ENCODE data around the gene PLD2.
"Not testable (repeated sequence)": the region's sequence is repeated elsewhere in the genome, so short reads cannot be mapped to it uniquely, and the experiment has no call there.

Gene PLD2

DNA sequence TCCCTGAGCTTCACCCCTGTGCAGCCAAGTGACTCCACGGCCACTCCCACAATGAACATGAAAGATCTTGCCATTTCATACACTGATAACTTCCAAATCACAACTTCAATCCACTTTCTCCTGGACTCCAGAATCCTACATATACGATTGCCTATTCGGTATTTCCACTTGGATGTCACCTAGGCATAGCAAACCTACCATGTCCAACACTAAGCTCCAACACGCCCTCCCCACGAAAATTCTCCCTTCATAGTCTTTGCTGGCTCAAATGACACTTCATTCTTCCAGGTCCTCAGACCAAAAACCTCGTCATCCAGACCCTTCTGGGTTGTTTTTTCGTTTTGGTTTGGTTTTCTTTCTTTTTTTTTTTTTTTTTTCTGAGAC lies 16.3 kb upstream of the PLD2 start:
- no peak for DNase-seq (ENCODE audit: low spot score)

DNA sequence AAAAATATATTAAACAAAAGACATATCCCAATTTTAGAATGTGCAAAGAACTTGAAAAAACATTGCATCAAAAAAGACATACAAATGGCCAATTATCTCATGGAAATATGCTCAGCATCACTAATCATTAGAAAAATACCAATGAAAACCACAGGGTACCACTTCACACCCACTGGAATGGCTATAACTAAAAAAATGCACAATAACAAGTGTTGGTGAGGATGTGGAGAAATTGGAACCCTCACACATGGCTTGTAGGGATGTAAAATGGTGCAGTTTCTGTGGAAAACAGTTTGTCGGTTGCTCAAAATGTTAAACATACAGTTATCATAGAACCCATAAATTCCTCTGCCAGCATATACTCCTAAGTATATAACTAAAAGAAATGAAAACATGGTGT lies 11.8 kb upstream of the PLD2 start:
- DNase-seq (ENCODE audit: low spot score), result no peak

DNA sequence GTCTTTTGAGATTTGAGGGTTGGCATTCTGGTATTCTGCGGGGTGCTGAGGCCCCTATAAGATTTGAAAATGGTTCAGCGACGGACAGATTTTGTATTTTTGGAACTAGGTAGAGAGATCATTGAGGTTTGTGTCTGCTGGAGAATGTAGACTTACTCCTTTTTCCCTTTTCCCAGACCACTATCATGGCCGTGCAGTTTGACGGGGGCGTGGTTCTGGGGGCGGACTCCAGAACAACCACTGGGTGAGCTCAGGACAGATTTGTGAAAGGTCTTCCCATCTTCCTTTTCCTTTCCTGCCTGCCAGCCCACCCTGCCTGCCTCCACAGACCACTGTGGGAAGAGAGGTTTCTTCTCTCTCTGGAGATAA lies 10.4 kb upstream of the PLD2 start:
- DNase-seq (ENCODE audit: low spot score), result no peak

DNA sequence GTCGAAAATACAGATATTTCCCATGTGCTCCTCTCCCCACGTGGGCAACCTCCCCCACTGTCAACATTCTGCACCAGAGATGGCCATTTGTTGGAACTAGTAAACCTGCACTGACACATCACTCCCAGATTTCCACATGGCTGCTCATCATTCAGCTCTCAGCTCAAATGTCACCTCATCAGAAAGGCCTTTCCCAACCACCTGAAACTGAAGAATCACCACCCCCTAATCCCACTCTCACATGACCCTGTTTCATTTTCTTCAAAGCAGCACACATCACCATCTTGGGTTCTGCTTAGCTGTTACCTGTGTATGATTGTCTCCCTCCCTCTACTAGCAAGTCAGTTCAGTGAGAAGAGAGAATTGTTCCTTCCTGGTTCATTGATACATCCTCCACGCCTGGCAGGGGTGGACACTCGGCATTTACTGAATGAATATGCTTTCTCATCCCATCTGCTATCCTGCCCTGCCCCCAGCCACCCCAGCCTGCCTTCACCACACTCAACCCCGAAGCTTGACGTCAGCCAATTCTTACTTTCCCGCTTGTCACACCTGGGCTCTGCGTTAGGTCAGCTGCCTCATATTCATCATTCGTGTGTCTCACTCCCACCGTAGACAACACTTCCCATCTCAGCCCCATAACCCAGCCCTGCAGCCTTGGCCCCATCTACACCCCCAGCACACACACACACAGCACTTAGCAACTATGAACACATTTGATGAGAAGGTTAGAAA lies 6.3 kb upstream of the PLD2 start:
- DNase-seq (ENCODE audit: low spot score), result no peak

DNA sequence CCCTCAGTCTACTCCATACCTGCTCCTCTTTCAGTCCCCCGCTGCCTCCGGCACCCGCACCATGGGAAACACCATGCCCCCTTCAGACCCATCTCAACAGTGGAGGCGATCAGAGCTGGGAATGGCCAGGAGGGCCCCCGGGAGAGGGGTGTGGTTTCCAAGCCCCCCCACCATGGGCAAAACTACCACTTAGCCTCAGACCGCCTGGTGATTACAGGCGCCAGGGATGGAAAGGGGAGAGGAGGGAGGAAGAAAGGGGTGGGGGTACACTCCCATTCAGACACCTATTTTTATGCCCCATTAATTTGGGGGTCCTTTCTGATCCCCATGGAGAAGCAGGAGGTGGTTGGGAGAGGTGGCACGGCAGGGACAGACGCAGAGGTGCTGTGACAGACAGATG lies 4.7 kb upstream of the PLD2 start, which contains the start of gene C17orf114:
Gene C17orf114 (minus strand): TSS at position 101 of the 400 bp plus-strand sequence.
- DNase-seq (ENCODE audit: low spot score), result no peak

DNA sequence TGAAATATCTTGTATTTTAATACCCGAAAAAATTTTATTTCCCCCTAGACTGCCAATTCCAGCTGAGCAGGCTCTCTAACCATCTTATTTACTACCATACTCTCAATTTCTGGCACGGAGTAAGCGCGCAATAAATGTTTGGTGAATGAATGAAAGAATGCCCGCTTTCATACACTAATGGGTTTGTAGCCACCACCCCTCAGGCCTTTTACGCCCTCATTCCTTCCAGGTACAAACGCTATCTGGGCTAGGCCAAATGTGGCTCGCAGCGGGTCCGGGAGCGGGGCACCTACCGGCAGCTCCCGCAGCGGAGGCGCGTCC lies 536 bp upstream of the PLD2 start:
- DNase-seq (ENCODE audit: low spot score), result no peak

DNA sequence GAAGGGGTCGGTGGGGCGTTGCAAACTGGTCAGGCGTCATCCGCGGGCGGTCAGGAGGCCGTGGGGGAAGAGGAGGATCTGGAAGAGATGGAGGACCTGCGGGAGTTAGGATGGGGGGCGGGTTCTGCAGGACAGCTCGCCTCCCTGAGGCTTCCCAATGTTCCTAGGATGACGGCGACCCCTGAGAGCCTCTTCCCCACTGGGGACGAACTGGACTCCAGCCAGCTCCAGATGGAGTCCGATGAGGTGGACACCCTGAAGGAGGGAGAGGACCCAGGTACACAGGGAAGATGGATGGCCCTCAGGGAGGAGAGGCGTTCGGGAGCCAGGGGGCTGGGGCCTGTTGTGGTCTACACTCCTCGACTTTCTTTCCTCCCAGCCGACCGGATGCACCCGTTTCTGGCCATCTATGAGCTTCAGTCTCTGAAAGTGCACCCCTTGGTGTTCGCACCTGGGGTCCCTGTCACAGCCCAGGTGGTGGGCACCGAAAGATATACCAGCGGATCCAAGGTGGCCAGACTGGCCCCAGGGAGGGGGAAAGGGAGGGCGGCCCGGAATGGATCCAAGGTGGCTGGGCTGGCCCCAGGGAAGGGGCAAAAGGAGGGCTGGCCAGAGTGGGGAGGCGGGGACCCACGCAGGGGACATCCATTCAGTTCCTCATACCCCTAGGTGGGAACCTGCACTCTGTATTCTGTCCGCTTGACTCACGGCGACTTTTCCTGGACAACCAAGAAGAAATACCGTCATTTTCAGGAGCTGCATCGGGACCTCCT lies 839 bp downstream of the PLD2 start:
- no peak for DNase-seq (ENCODE audit: low spot score)

DNA sequence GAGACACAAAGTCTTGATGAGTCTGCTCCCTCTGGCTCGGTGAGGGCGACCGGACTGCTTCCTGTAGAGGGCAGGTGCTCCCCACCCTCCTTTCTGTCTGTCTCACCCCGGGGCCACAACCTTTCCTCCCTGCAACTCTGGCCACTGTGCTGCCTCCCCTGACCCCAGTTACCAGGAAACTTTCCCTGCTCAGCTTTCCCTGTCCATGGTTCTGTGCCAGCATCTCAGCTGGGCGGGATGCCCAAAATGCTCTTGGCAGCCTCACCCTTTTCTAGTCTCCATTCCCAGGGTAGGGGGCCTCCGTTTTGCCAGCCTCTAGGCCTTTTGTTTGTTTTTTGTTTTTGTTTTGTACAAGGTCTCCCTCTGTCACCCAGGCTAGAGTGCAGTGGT lies 1.4 kb downstream of the PLD2 start:
- peak; percentile 74 for DNase-seq (ENCODE audit: low spot score)

DNA sequence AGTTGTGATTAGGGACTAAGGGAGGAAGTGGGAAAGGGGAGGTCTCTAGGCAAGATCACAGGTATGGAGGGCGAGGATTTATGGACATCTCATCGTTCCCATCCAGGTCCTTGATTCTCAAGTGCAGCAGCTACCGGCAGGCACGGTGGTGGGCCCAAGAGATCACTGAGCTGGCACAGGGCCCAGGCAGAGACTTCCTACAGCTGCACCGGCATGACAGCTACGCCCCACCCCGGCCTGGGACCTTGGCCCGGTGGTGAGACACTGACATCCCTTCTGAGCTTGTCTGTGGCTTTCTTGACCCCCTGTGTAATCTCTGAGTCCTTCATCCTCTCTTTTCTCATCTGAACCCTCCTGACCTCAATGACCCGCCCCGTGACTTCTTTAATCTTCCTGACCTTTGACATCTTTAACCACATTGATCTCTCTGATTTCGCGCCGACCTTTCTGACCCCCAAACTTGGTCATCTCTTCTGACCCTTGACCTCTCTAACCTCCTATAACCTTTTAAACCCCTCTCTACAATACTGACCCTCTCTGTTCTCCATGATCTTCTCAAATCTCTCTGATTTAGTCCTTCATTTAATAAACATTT lies 3.8 kb downstream of the PLD2 start:
- DNase-seq (ENCODE audit: low spot score), result no peak

DNA sequence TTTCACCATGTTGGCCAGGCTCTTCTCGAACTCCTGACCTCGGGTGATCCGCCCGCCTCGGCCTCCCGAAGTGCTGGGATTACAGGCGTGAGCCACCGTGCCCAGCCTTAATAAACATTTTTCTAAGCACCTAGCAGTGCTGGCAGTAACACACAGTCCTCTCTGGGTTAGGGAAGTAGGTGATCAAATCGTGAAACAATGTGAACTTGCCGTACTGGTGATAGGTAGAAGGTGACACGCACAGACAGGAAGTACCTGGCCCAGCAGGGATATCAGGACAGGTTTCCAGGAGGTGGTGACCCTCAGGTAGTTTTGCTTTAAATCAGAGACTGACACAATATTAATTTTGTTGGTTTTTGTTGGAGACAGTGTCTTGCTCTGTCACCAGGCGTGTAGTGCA lies 4.5 kb downstream of the PLD2 start:
- no peak for DNase-seq (ENCODE audit: low spot score)

DNA sequence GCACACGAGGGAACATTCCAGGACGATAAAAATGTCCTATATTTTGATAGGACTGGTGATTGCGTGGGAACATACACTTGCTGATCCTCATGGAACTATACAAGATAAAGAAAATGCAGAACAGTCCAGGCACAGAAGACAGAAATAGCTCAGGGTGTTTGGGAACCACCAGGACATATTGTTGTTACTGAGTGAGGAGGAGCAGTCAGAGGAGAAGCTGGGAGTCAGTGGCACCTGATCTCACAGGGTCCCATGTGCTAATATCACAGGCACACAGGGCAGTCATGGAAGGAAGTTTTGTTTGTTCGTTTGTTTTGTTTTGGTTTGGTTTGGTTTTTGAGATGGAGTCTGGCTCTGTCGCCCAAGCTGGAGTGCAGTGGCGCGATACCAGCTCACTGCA lies 5.7 kb downstream of the PLD2 start:
- DNase-seq (ENCODE audit: low spot score), result no peak

DNA sequence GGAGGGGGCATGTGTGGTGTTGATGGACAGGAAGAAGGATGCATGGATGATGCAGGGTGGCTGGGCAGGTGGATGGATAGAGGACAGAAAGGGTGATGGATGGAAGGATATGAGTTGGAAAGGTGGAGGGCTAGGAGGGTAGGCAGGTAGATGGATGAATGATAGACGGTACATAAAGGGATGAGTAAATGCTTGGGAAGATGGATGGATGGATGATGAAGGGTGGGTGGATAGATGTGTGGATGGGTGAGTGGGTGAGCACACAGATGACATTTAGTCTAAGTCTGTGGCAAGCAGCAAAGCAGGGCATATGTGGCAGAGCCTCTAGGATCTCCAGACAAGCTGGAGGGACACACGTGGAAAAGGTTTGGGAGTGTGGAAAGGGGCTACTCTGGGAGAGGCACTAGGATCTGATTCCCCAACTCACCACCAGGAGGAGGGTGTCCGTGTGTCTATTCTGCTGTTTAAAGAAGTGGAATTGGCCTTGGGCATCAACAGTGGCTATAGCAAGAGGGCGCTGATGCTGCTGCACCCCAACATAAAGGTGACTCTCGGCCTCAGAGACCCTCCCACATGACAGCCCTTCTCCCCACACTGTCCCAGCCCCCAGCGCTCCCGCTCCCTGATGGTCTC lies 8.2 kb downstream of the PLD2 start:
- no peak for DNase-seq (ENCODE audit: low spot score)

DNA sequence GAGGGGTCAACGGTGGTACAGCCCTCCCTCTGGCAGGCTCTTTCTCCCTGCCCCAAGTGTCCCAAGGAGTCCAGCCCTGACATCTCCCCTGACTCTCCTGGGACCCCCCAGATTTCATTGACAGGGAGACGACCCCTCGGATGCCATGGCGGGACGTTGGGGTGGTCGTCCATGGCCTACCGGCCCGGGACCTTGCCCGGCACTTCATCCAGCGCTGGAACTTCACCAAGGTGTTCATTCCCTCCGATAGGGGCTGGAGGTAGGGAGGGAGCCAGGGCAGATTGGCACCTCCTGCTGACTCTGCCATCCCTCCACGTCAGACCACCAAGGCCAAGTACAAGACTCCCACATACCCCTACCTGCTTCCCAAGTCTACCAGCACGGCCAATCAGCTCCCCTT lies 9.9 kb downstream of the PLD2 start:
- no peak for DNase-seq (ENCODE audit: low spot score)

DNA sequence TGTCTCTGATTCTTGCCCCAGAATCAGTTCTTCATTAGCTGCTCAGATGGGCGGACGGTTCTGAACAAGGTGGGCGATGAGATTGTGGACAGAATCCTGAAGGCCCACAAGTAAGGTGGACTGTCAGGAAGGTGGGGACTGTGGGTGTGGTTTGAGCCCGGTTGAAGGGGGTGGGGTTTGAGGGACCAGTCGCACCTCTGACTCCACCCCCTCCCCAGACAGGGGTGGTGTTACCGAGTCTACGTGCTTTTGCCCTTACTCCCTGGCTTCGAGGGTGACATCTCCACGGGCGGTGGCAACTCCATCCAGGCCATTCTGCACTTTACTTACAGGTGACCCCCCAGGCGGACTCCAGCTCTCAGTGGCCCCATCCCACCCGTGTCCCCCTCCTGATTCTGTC lies 11.3 kb downstream of the PLD2 start:
- no peak for DNase-seq (ENCODE audit: low spot score)

DNA sequence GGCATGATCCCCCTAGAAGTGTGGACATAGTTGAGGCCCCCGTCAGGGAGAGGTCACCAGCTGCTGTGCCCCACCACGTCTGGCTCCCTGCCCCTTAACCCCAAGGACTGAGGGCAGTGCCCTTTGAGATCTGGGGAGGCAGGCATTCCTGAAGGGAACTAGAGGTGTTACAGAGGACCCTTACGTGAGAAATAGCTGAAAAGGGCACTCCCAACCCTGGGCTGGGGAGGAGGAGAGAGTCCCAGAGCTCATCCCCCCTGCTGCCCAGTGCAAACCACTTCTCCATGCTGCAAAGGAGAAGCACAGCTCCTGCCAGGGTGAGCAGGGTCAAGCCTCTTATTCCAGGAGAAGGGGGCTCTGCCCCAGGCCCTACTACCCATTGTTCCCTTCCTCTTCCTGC lies 15.9 kb downstream of the PLD2 start:
- no peak for DNase-seq (ENCODE audit: low spot score)

DNA sequence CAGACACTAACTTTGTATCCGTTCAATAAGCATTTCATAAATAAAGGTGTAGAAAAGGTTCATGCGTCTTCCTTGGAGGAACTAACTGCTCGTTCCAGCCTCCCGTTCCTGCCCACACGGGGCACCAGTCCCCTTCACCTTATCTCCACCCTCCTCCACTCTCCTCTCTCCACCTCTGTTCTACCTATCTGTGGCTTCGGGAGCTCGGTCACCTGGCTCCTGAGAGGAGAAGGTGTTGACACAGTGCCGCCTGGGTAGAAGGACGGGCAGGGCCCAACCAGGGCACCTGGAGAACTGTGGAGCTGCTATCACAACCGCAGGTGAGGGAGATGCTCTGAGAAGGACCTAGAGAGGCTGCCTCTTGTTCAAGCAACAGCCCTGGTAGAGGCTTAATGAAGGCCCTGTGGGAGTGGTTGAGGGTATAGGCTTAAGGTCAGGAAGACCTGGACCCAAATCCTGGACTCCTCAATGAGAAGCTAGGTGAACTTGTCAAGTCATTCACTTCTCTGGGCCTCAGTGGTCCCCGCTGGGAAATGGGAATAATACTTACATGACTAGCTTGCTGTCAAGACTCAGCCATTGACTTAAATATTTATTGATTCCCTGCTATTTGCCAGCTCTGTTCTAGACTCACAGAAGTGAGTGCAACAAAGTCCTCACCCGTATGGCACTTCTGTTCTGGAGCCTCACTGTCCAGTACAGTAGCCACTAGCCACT lies 16.6 kb downstream of the PLD2 start:
- no peak for DNase-seq (ENCODE audit: low spot score)

DNA sequence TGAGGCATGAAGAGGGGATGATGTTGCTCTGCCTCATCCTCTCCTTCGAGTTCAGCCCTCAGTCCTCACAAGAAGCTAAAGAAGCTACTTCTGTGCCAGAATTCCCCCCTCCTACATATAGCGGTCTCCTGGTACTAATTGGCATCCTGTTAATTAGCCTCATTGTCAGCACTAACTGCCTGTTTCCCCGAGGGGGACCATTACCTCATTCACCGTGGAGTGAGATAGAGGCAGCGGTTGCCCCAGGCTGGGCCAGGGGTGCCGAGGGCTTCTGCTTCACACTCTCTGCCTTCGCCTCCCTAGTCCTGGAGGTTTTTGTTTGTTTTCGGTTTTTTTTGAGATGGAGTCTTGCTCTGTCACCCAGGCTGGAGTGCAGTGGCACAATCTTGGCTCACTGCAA lies 20.4 kb downstream of the PLD2 start:
- DNase-seq (ENCODE audit: low spot score), result no peak

DNA sequence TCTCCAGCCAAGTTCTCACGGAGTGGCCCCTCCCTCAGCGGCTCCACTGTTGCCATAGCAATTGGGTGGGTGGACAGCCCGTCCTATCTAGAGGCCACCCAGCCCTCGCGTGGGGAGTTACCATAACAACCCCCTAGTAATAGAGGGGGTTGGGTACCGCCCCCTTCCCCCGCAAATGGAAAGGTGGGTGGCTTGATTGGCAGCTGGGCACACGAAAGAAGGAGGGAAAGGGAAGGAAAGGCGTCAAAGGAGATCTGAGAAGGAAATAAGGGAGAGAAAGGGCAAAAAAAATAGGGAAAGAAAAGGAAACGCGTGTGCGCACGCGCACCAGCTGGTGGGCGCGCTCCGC lies 25.9 kb downstream of the PLD2 start:
- DNase-seq (ENCODE audit: low spot score), result not testable (repeated sequence)

DNA sequence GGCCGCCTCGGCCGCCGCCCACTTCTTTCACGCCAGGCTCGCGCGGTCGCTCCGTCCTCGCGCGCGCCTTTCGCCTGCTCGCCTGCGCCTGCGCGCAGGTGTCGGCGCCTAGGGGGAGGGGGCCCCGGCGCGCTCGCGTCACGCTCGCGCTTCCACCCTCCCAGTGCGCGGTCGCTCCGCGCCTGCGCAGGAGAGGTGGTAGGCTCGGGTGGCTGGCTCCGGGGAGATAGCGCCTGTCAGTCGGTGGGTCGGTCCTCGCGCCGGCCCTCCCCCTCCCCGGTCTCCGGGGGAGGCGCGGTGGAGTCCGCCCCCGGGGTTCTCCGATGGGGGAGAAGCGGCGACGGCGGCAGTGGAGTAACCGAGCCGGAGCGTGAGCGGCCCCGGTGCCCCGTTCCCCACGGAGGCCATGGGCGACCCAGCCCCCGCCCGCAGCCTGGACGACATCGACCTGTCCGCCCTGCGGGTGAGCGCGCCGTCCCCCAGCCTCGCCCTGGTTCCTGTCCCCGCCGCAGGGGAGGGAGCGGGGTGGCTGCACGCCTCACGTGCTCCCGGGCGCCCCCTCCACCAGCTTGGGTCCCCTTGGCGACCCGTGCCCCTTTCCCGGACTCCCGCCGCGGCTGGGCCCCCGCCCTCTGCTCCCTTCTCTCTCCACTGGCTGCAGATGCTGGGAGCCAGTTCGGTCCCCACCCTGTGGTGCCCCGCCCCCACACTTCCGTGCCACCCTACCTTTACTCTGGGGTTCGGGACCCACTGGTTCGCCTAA lies 26.4 kb downstream of the PLD2 start, which contains the start of gene MINK1:
Gene MINK1 (plus strand): TSS at position 163 of the 763 bp plus-strand sequence. CDS start 244 bp downstream, at position 407.
- peak; percentile 90 for DNase-seq (ENCODE audit: low spot score)

DNA sequence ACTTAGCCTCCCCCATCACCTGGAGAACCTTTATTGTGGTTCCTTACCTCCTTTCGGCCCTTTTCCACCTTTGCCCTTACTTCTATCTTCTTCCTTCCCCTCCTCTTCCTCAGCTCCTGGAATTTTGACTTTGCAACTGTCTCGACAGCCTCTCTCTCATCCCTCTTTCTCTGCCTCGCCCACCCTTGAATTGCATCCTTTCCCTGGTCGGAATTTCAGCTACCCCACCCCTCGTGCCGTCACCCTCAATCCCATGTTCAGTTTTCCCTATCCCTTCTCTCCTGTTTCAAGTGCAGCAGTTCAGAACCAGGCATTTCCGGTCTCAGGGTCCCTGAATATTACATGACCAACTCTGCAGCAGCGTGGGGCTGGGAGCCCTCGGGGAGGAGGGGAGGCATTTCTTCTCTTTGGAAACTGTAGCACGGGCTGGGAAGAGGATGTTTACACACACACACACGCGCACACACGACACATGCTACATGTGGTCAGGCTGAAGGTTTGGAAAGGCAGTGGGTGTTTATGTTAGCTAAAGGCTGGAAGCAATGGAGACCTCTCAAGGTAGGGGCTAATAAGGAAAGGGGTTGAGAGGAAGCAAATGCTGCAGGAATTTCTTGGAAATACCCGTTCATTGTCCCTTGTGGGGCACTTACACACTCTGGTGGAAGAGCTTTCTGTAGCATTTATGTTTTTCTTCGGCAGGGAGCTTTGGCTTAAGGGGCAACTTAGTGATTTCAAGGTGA lies 27.2 kb downstream of the PLD2 start:
- no peak for DNase-seq (ENCODE audit: low spot score)

DNA sequence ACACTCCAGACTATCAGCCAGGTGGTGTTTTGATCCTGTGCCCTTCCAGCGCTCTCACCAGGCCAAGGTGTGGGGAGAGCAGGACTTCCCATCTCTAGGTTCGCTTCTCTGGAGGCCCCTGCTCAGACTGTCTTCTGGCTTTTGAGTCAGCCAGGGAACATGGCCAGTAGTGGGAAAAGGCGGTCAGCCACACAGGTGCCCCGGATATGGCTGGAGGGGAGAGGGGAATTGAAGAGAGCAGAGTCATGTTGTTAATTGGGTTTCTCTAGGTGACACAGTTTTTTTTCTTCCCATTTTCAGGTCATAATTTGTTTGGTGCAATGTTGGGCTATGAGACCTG lies 27.7 kb downstream of the PLD2 start:
- DNase-seq (ENCODE audit: low spot score), result no peak

Measured in Ammon's horn (tissue), 1 donor.